HG03066 (cell line): ENCODE measurements around the gene TPPP3.
"Not testable (repeated sequence)": the region's sequence is repeated elsewhere in the genome, so short reads cannot be mapped to it uniquely, and the experiment has no call there.

Source experiments
- ATAC-seq: cut with Tn5 transposase; IDR thresholded peaks from one replicate; pipeline ENCODE4 v1.9.1; 2021; ENCODE audit warnings: low read depth; ENCODE audit not compliant: unreplicated experiment

Gene TPPP3

GRCh38 chr16:67391424-67392300 lies 1.6 kb downstream of the TPPP3 start:
- ATAC-seq, result no peak

DNA sequence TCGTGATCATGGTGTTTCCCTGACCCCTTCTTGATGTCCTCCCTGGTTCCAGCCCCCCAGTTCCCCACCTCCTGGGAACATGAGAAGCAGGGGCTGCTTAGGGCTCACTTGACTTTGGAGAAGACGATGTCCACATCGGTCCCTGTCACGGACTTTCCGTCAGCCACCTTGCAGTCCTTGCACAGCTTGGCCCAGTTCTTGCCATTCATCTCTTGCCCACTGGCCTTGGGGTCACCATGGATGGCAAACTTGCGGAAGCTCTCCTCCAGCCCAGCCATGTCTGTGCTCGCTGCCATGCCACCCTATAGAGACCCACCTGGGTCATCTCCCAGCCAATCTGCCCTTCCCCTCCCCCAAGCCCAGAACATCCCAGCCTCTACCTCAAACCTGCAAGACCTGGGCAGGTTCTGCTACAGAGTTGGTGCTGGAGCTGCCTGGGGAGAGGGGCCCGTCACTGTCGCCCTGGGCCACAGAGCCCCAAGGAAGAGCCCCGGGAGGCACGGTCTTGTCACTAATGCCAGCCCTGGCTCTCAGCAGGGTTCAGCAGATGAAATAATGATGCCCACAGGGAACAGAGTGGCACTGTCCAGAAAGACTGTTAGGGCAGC lies 2.4 kb downstream of the TPPP3 start:
- ATAC-seq, result no peak

DNA sequence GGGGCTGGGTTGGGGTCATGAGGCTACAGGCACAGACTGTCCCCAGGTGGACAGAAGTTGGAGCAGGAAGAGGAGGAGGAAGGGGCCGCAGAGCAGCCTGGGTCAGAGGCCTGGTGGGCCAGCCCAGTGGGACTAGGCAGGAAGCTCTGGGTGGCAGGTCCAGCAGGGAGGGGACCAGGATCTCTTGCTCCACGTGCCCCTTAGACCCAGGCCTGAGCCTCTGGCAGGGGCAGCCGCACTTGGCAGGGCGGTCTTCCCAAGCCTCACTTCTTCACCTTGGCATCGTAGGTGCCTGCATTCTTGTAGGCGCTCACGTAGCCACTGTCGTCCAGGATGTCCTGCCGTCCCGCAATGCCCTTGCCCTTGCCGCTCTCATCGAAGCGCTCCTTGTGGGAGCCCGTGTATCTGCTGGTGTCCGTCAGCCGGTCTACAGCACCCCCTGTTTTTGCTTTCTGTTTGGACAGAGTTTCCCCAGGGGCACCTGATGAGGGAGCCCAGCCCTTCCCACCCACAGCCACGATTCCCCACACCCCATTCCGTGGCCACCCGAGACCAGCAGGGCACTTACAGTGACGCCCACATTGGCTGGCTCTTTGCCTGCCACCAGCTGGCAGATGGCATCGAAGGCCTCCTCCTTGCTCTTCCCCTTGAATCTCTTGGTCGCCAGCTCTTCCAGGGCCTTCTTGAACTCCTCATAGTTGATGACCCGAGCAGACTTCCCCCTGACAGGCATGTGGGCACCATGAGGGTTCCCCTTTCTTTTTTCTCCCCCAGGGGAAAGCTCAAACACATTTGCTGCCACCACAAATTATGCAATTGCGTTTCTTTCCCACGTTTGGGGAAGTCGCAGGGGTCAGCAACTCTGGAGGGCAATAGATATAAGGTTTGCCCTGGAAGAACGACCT lies 3.1 kb downstream of the TPPP3 start:
- no peak for ATAC-seq

GRCh38 chr16:67388591-67388990 lies 4.7 kb downstream of the TPPP3 start:
- no peak for ATAC-seq

GRCh38 chr16:67388191-67388590 lies 5.1 kb downstream of the TPPP3 start:
- no peak for ATAC-seq

GRCh38 chr16:67387479-67388079 lies 5.7 kb downstream of the TPPP3 start:
- no peak for ATAC-seq

DNA sequence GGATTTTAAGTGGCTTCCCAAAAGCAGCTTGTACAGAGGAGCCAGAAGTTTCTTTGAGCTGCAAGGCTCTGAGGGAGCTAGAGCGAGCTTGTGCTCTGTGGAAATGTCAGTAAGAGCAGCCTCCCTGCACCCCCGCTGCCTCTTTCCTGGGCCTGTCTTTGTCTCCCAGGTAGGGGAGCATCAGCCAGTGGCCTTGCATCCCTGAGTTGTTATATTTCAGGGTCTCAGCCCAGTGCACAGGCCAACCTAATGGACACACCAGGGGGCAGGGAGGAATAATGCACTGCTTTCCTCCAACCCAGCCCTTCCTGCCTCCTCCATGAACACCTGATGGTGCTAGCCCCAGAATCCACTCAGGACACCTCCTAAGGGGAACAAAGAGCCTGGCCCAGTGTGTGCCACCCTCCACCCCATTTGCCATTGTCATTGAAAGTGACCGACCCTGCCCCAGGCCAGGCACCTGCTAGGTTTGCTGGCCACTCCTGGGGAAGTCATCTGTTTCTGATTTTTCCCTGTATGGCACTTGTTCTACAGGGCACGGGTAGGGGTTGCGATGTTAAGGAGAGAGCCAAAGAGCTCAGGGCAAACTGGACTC lies 6.3 kb downstream of the TPPP3 start:
- ATAC-seq, result no peak

GRCh38 chr16:67384778-67385510 lies 8.4 kb downstream of the TPPP3 start:
- ATAC-seq, result no peak

GRCh38 chr16:67383284-67383683 lies 10.0 kb downstream of the TPPP3 start:
- no peak for ATAC-seq

GRCh38 chr16:67378642-67379041 lies 14.7 kb downstream of the TPPP3 start:
- no peak for ATAC-seq

DNA sequence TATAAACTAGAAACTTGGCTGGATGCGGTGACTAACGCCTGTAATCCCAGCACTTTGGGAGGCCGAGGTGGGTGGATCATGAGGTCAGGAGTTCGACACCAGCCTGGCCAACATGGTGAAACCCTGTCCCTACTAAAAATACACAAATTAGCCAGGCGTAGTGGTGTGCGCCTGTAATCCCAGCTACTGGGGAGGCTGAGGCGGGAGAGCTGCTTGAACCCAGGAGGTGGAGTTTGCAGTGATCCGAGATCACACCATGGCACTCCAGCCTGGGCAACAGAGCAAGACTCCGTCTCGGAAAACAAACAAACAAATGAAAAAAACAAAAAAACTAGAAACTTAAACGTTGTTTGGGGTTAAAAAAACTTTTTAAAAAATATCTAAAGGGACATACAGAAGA lies 17.3 kb downstream of the TPPP3 start:
- not testable (repeated sequence) for ATAC-seq

DNA sequence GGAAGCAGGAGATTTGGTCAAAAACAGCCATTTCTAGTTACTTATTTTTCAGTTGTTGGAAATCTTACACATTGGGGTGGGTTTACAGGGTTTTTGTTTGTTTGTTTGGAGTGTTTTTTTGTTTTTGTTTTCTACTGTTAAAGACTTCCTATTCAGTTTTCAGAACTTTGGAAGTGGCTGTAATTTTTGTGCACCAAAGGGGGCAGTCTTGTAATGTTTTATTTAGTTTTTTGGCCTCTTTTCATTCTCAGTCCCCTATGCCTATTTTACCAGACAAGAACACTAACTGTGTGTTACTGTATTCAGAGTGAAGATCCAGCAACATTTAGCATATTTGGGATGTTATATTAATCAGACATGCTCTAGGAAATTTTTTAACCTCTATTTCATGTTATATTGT lies 20.6 kb downstream of the TPPP3 start:
- no peak for ATAC-seq

- no peak for ATAC-seq
Measured at GRCh38 chr16:67370661-67371060, 22.6 kb downstream of the TPPP3 start.

- no peak for ATAC-seq
Measured at GRCh38 chr16:67364600-67365235, 28.6 kb downstream of the TPPP3 start.

GRCh38 chr16:67361038-67361437 lies 32.3 kb downstream of the TPPP3 start:
- no peak for ATAC-seq

GRCh38 chr16:67359540-67360269 lies 33.6 kb downstream of the TPPP3 start:
- ATAC-seq, result not testable (repeated sequence)

- ATAC-seq, result no peak
Measured at GRCh38 chr16:67357561-67357960, 35.7 kb downstream of the TPPP3 start.

- no peak for ATAC-seq
Measured at GRCh38 chr16:67356396-67356795, 36.9 kb downstream of the TPPP3 start.
